Dermis microvascular lymphatic vessel endothelial cell (primary cell): ENCODE data around the gene CPB1. TPM values are rescaled to one million over a fixed set of nuclear protein-coding genes. Genes with fewer than 3 reads are reported as not detected.

Experiments used
- DNase-seq, 2 donors: peaks; one replicate each; pipeline versions ENCODE4 v3.0.0 to v3.0.0-alpha.2; 2010; ENCODE audit warnings: low read depth in 2 of 2
- total RNA-seq: library from RNA; depleted of rRNA; stranded (reverse); fragments of >200 nt; gene quantifications from 2 replicates; pipeline ENCODE4 v1.2.1, GENCODE V29; 2014

CPB1 gene
- total RNA-seq, 1 donor from 2014 or later = not detected

DNA sequence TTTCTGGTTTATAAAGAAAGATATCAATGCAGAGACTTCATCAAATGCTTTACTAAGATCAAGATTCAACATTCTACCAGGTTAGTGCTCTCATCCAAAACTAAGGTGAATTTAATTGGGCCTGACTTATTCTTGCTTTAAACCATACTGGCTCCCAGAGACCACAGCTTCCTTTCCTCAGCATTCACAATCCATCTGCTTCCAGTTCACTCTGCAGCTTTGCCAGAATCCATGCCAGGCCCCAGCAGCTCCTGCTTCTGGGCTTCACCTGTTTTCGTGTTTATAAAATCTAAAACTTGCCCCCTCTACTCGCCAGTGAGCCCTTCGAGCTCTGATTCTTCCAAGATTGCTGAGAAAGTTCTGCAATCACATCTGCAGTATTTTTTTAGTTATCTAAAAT is 2.3 kb downstream of the CPB1 start:
- no peak for DNase-seq

- DNase-seq = no peak
Observed at GRCh38 chr3:148833223-148833622, 5.6 kb downstream of the CPB1 start.

GRCh38 chr3:148839805-148840204 is 12.2 kb downstream of the CPB1 start:
- no peak for DNase-seq

- DNase-seq = no peak
Observed at GRCh38 chr3:148840451-148840850, 12.8 kb downstream of the CPB1 start.

DNA sequence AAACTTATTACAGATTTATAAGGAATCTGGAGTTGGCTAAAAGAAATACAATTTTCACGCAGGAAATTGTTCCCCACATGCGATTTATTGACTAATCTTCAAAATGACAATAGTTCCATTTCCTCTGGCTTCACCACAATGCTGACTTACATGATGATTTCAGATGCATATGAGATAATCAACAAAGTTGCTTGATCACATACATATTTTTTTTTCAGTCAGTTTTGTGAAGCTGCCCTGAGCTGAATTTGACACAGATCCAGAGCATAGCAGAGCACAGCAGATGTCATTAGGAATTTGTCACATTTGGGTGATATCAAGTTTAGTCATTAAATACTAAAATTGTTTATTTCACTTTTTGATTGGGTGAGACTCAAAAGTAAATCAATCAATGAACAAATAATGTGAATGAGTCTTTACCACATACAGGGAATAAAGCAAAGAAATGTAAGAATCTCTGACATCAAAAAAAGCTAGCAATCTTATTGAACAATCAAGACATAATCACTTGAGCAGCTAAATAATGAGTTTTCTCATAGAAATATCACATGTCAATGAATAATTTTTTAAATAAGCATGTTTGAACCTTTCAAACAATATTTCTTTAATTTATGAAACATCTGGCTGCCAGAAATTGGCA is 18.3 kb downstream of the CPB1 start:
- no peak for DNase-seq

DNA sequence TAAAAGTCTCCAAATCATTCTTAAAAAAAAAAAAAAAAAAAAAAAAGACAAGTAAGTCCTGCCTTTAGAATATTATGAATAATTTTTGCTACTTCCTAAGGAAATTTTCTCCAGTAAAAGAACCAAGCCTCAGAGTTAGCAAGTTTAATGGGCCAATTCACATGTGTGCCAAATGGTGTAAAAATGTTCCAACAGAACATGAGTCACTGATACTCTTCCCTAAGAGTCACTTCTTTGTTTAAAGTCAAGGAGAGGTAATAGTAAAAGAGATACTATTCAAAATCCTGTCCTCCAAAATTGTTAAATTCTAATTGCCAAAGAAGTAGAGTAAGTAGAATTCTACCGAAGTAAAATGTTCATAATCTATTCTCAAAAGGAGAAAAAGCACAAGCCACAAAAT is 19.7 kb downstream of the CPB1 start:
- no peak for DNase-seq

- no peak for DNase-seq
Observed at GRCh38 chr3:148848410-148848809, 20.8 kb downstream of the CPB1 start.

DNA sequence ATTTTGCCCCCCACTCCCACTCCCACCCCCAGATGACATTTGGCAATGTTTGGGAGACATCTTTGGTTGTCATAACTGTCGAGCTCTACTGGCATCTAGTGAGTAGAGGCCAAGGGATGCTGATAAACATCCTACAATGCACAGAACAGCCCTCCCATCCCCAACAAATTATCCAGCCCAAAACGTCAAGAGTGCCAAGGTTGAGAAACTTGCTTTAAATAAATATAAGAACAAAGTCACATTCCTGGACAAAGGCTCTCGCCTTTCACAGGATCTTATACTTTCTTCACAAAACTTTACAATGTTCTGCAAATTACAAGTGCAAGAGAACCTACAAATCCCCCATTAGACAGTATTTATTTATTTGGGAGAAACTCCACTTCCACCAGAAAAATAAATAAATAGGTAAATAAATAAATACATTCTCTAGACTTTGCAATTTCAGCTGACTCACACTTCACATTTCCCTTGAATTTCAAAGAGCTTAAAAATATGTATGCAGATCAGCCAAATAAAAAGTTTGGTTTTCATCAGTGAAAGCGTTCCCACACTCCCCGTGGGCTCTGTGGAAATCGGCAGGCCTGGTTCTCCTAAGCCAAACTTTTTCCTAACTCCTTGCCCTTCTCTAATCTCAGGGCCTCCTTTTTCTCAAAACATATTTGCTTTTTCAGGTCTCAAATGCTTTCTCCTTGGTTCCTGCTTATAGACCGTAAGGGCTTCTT is 24.8 kb downstream of the CPB1 start:
- DNase-seq = no peak

GRCh38 chr3:148853076-148853475 is 25.5 kb downstream of the CPB1 start:
- no peak for DNase-seq

- no peak for DNase-seq
Observed at GRCh38 chr3:148854061-148854460, 26.4 kb downstream of the CPB1 start.

GRCh38 chr3:148856384-148856783 is 28.8 kb downstream of the CPB1 start:
- DNase-seq = no peak

GRCh38 chr3:148857316-148857715 is 29.7 kb downstream of the CPB1 start:
- DNase-seq = no peak

DNA sequence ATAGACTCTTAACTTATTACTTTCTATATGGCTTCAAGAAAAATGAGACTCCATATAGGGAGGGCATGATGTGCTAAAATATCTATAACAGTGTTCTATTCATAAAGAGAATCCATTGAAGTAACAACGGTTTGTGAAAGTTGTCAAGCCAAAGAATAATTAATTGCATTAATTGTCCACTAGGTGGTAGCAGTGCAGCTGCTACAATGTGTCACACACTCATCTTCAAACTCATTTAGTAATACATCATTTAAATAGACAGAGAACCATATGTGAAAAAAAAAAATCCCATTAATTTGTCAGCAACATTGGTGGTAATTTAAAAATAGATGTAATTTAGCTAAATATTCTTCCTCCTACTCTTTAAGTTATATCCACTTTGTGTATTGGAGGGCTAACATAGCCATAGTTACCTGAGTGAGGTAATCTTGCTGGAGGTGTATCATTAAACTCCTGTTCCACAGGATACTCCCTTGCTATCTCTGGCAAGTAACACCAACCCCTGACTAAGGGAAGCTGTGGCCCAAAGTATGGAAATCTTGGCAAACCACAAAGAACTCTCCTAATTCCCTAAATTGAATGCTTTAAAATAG is 33.8 kb downstream of the CPB1 start:
- DNase-seq = peak; percentile 48 to 67

GRCh38 chr3:148863297-148863696 is 35.7 kb downstream of the CPB1 start:
- DNase-seq = no peak

DNA sequence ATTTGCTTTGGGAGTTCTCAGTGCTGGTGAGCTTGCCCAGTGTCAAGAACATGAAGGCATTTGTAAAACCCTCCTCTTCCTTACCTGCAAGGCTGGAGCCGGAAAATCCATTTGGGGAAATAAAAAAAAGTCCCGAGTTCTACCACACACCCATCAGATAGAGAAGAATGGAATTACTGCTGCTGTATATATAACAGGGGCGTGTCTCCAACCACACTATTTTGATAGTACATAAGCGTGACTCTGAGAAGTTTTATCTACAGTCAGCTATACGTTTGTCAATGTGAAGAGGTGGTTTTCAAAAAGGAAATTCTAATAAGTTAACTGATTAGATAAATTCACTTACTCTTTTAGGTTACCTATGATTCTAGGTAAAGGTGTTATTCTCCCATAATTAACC is 36.2 kb downstream of the CPB1 start:
- DNase-seq = no peak

DNA sequence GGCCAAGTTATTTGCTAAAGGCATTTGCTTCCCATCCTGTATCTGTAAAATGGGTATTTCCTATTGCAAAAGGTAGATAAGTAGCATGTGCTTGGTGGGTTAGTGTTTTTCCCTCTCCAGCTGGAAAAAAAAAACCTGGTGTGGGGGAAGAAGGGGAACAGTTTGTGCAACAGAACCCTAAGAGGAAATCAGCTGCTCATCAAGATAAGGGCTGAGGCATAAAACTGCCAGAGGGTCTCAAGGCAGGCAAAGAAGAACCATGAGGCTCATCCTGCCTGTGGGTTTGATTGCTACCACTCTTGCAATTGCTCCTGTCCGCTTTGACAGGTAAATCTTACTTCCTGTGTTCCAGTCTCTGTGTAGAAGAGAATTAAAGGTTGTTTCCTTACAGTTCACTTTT is 37.4 kb downstream of the CPB1 start, which contains the start of gene CPA3:
Gene CPA3, plus strand, starts transcription at position 248 of the 400 bp plus-strand sequence. Its CDS starts 12 bp downstream, at position 260.
- DNase-seq = no peak

- DNase-seq = no peak
Observed at GRCh38 chr3:148866261-148866660, 38.6 kb downstream of the CPB1 start.

DNA sequence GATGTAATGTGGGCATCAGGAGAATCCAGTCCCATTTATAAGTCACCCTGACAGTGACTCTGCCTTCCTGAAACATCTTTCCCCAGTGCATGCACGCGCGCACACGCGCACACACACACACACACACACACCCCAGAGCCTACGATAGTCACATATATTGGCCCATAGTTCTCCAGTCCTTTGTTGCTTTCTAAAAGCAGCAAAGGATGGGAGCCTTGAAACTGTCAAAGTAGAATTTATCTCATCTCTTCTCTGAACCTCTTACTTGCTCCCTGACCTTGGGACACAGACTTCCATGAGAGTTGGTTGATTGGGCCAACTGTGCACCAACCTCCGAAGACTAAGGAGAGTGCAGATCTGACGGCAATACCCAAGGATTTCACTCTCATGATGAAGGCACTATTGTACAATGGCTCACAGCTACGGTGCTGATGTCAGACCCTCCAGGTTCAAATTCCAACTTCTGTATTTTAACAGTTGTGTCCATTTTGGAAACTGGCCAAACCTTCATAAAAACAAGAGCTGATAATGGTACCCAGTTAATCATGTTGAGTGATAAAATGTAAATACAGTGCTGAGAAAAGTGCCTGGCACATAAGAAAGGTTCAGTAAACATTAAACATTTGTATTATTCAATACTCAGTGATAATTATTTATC is 45.8 kb downstream of the CPB1 start:
- peak in 1 of 2 donors; percentile 60 for DNase-seq

- peak in 1 of 2 donors; percentile 46 for DNase-seq
Observed at GRCh38 chr3:148873977-148874376, 46.4 kb downstream of the CPB1 start.

DNA sequence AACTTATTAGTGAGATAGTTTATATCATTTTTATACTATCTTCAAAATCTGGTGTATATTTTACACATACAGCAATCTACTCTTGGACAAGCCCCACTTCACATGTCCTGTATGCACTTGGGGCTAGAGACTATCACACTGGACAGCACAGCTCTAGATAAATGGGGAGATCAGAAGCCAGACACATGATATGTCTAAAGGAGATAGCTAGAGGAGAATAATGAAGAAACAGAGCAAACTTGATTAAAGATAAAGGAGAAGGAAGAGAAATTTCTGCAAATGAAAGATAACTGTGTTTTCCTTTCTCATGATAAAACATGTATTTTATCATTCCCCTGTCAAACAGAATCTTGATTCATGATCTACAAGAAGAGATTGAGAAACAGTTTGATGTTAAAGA is 50.5 kb downstream of the CPB1 start:
- DNase-seq = no peak

DNA sequence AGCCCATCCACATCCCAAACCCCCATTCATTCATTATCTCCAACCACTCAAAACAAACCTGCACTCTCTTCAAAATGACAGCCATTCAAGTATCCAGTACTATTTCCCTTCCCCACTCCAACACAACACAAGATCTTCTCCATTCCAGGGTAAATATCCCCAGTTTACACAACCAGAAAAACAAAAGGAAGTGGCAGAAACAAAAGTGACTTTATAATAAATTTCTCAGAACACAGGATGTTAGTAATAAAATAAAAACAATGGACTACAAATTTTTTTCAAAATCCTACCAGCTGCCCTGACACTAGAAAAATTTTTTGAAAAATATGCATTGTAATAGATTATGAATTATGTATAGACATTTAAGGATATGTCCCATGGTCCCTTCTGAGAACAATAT is 51.6 kb downstream of the CPB1 start:
- DNase-seq = peak in 1 of 2 donors; percentile 50

DNA sequence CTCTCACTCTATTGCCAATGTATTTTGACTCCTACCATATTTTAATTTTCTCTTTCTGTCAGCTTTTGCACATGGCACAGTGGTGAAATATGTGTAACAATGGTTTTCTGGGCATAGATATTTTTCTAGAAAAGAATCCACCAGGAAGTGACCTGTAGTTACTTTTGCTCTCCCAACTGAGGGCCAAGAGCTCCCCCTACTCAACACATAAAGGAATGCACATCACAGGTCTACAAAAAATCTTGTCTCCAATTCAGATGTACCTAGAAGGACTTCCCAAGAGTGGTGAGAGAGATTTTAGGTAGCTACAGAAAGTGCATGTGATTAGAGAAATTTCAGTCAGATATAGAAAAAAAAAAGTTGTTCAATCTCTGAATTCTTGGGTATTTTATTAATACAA is 53.1 kb downstream of the CPB1 start:
- DNase-seq = peak in 1 of 2 donors; percentile 17
